Muscle layer of colon (tissue), 2 donors: Measurements from ENCODE around the gene EPRS1.
A peak's percentile ranks its signal among the peaks of the same experiment; 100 is the strongest.
"Not testable (repeated sequence)": the region's sequence is repeated elsewhere in the genome, so short reads cannot be mapped to it uniquely, and the experiment has no call there.

Experiments
- H3K27ac ChIP-seq: one replicate; pipeline ENCODE4 v1.7.0; 2013; ENCODE audit warnings: low read depth, mild to moderate bottlenecking, low read length, moderate library complexity
- H3K27me3 ChIP-seq, 2 donors: one replicate each; pipeline ENCODE4 v1.7.0; 2013; ENCODE audit warnings: low read length in 2 of 2, mild to moderate bottlenecking in 2 of 2; ENCODE audit not compliant: insufficient read depth in 2 of 2, control insufficient read depth in 1 of 2
- H3K36me3 ChIP-seq: one replicate; pipeline ENCODE4 v1.7.0; 2013; ENCODE audit warnings: mild to moderate bottlenecking, low read length; ENCODE audit not compliant: insufficient read depth
- H3K4me1 ChIP-seq: one replicate; pipeline ENCODE4 v1.7.0; 2013; ENCODE audit warnings: mild to moderate bottlenecking, low read length; ENCODE audit not compliant: insufficient read depth
- H3K4me3 ChIP-seq, 2 donors: one replicate each; pipeline ENCODE4 v1.7.0; 2013; ENCODE audit warnings: low read length in 2 of 2, low read depth in 1 of 2, mild to moderate bottlenecking in 1 of 2, moderate library complexity in 1 of 2
- H3K9ac ChIP-seq: one replicate; pipeline ENCODE4 v1.7.0; 2013; ENCODE audit warnings: low read length
- H3K9me3 ChIP-seq: one replicate; pipeline ENCODE4 v1.7.0; 2013; ENCODE audit warnings: mild to moderate bottlenecking, low read length
- donor health status: abdominal sarcoma.
- donor health status: Adenocarcinoma of cecum.

Gene EPRS1

GRCh38 chr1:220046052-220046930 is at the start of gene EPRS1:
Gene EPRS1, minus strand, starts transcription at chr1:220046505. Its CDS starts 117 bp downstream, at chr1:220046388.
- H3K9me3 ChIP-seq, result no peaks in the 10 kb centered on the region
- H3K4me1 ChIP-seq, result peaks cover 5% of the 10 kb centered on the region
- no peaks in the 10 kb centered on the region for H3K36me3 ChIP-seq
- H3K27me3 ChIP-seq, result no peaks in the 10 kb centered on the region
- peak within 1 kb of the TSS; percentile 97 to 98 for H3K4me3 ChIP-seq
- H3K27ac ChIP-seq, result peak within 1 kb of the TSS; percentile 95
- peak within 1 kb of the TSS; percentile 18 for H3K9ac ChIP-seq

- Histone ChIP-seq H3K27ac (peak within 1 kb of the TSS; percentile 80), H3K4me1 (peaks cover 19% of the 10 kb centered on the region), H3K9me3 (no peaks in the 10 kb centered on the region)
Observed at GRCh38 chr1:220094016-220094911, 48.0 kb upstream of the EPRS1 start, which contains the start of gene IARS2. Gene IARS2, plus strand, starts transcription at chr1:220094132. Its CDS starts 85 bp downstream, at chr1:220094217.

GRCh38 chr1:220093361-220094015 is 47.2 kb upstream of the EPRS1 start:
- Histone ChIP-seq H3K4me3 (peak overlapping the region; percentile 18 to 67), H3K27me3 (no peaks in the 10 kb centered on the region), H3K36me3 (peaks cover 3% of the 10 kb centered on the region), H3K27ac (no peak overlapping the region), H3K9ac (no peak overlapping the region), H3K9me3 (no peaks in the 10 kb centered on the region), H3K4me1 (peaks cover 19% of the 10 kb centered on the region)

More at GRCh38 chr1:220094016-220094911, 48.0 kb upstream of the EPRS1 start, which contains the start of gene IARS2:
- Histone ChIP-seq H3K27me3 (no peaks in the 10 kb centered on the region), H3K36me3 (peaks cover 4% of the 10 kb centered on the region), H3K9ac (peak within 1 kb of the TSS; percentile 71), H3K4me3 (peak within 1 kb of the TSS; percentile 67 to 92)

GRCh38 chr1:220092694-220093093 is 46.4 kb upstream of the EPRS1 start:
- no peak overlapping the region for H3K4me3 ChIP-seq
- no peaks in the 10 kb centered on the region for H3K9me3 ChIP-seq
- H3K27me3 ChIP-seq, result no peaks in the 10 kb centered on the region
- H3K4me1 ChIP-seq, result peaks cover 19% of the 10 kb centered on the region
- no peaks in the 10 kb centered on the region for H3K36me3 ChIP-seq
- no peak overlapping the region for H3K9ac ChIP-seq
- H3K27ac ChIP-seq, result no peak overlapping the region

GRCh38 chr1:220089650-220090556 is 43.6 kb upstream of the EPRS1 start, which contains the start of gene BPNT1:
Gene BPNT1, minus strand, starts transcription at chr1:220089788. Its CDS starts 9,942 bp downstream, at chr1:220079846.
- no peaks in the 10 kb centered on the region for H3K27me3 ChIP-seq
- peak within 1 kb of the TSS; percentile 44 for H3K9ac ChIP-seq
- peak within 1 kb of the TSS; percentile 66 to 86 for H3K4me3 ChIP-seq

GRCh38 chr1:220086261-220086686 is 40.0 kb upstream of the EPRS1 start:
- not testable (repeated sequence) for H3K27me3 ChIP-seq, H3K27ac ChIP-seq, H3K9ac ChIP-seq, H3K36me3 ChIP-seq, H3K4me1 ChIP-seq, H3K9me3 ChIP-seq, H3K4me3 ChIP-seq

More at GRCh38 chr1:220089650-220090556, 43.6 kb upstream of the EPRS1 start, which contains the start of gene BPNT1:
- Histone ChIP-seq H3K4me1 (peaks cover 9% of the 10 kb centered on the region), H3K27ac (peak within 1 kb of the TSS; percentile 35), H3K9me3 (no peaks in the 10 kb centered on the region), H3K36me3 (no peaks in the 10 kb centered on the region)

GRCh38 chr1:220084460-220084859 is 38.2 kb upstream of the EPRS1 start:
- Histone ChIP-seq H3K4me1 (no peaks in the 10 kb centered on the region), H3K9ac (no peak overlapping the region), H3K27me3 (no peaks in the 10 kb centered on the region)

GRCh38 chr1:220077887-220078286 is 31.6 kb upstream of the EPRS1 start:
- no peaks in the 10 kb centered on the region for H3K27me3 ChIP-seq
- no peak overlapping the region for H3K9ac ChIP-seq
- peaks cover 4% of the 10 kb centered on the region for H3K36me3 ChIP-seq
- H3K27ac ChIP-seq, result no peak overlapping the region
- H3K4me1 ChIP-seq, result no peaks in the 10 kb centered on the region
- H3K9me3 ChIP-seq, result no peaks in the 10 kb centered on the region
- H3K4me3 ChIP-seq, result no peak overlapping the region

More at GRCh38 chr1:220084460-220084859, 38.2 kb upstream of the EPRS1 start:
- no peak overlapping the region for H3K27ac ChIP-seq
- no peaks in the 10 kb centered on the region for H3K36me3 ChIP-seq
- no peaks in the 10 kb centered on the region for H3K9me3 ChIP-seq
- H3K4me3 ChIP-seq, result no peak overlapping the region

- no peaks in the 10 kb centered on the region for H3K27me3 ChIP-seq
- H3K9me3 ChIP-seq, result no peaks in the 10 kb centered on the region
- H3K36me3 ChIP-seq, result peaks cover 12% of the 10 kb centered on the region
- no peak overlapping the region for H3K9ac ChIP-seq
- no peak overlapping the region for H3K4me3 ChIP-seq
- H3K4me1 ChIP-seq, result no peaks in the 10 kb centered on the region
- H3K27ac ChIP-seq, result no peak overlapping the region
Observed at GRCh38 chr1:220076861-220077762, 30.8 kb upstream of the EPRS1 start.
